Astrocyte of the cerebellum (primary cell): ENCODE results near the gene RFNG.

Source experiments
- DNase-seq: peaks from one replicate; pipeline ENCODE4 v3.0.0-alpha.2; 2011; ENCODE audit warnings: low read depth
- H3K4me3 ChIP-seq: 2 replicates; pipeline ENCODE4 v1.5.1; 2011; ENCODE audit warnings: mild to moderate bottlenecking, low read depth, low read length, moderate library complexity
- CTCF ChIP-seq: IDR thresholded peaks from 2 replicates; pipeline ENCODE4 v1.5.1; 2012; ENCODE audit warnings: low read length, low read depth, moderate library complexity, mild to moderate bottlenecking; ENCODE audit errors: missing control alignments
- in situ Hi-C: cut with HindIII; loops from 2 replicates; pipeline ENCODE4 v1.10.0; 2017; ENCODE audit warnings: low sequenced_read_pairs

RFNG gene

GRCh38 chr17:82024859-82025258 is 26.8 kb downstream of the RFNG start:
- TF ChIP-seq CTCF = no peak
- no peak for DNase-seq
- in situ Hi-C loops = no loop called here
- no peak overlapping the region for H3K4me3 ChIP-seq

GRCh38 chr17:82023447-82024241 is 28.0 kb downstream of the RFNG start:
- peak overlapping the region; percentile 66 for H3K4me3 ChIP-seq
- in situ Hi-C loops = no loop called here
- DNase-seq = no peak
- no peak for TF ChIP-seq CTCF

- no peak for TF ChIP-seq CTCF
- in situ Hi-C loops = no loop called here
- H3K4me3 ChIP-seq = peak within 1 kb of the TSS; percentile 78
- peak; percentile 98 for DNase-seq
Measured at GRCh38 chr17:82022981-82023446, 28.6 kb downstream of the RFNG start, which contains the start of gene LRRC45. Gene LRRC45, plus strand, starts transcription at chr17:82023305. Its CDS starts 339 bp downstream, at chr17:82023644.

GRCh38 chr17:82022310-82022980 is 29.2 kb downstream of the RFNG start, which contains the start of gene CENPX:
Gene CENPX, minus strand, starts transcription at chr17:82022878. Its CDS starts 17 bp downstream, at chr17:82022861.
- no peak for DNase-seq
- no peak for TF ChIP-seq CTCF
- in situ Hi-C loops = no loop called here
- H3K4me3 ChIP-seq = peak within 1 kb of the TSS; percentile 78

GRCh38 chr17:82021900-82022309 is 29.7 kb downstream of the RFNG start:
- TF ChIP-seq CTCF = no peak
- in situ Hi-C loops = no loop called here
- peak overlapping the region; percentile 78 for H3K4me3 ChIP-seq
- no peak for DNase-seq

GRCh38 chr17:82021107-82021899 is 30.3 kb downstream of the RFNG start:
- TF ChIP-seq CTCF = peak; percentile 70
- peak overlapping the region; percentile 78 for H3K4me3 ChIP-seq
- in situ Hi-C loops = no loop called here
- DNase-seq = peak; percentile 40
